Measurements from ENCODE around the gene BPI. TPM values are rescaled to one million over a fixed set of nuclear protein-coding genes. Genes with fewer than 3 reads are reported as not detected.
A peak's percentile ranks its signal among the peaks of the same experiment; 100 is the strongest.

Gene BPI
- total and polyA plus RNA-seq, 12 donors, result 0.01 to 1.6 (median 0.15) TPM; not detected in 7

DNA sequence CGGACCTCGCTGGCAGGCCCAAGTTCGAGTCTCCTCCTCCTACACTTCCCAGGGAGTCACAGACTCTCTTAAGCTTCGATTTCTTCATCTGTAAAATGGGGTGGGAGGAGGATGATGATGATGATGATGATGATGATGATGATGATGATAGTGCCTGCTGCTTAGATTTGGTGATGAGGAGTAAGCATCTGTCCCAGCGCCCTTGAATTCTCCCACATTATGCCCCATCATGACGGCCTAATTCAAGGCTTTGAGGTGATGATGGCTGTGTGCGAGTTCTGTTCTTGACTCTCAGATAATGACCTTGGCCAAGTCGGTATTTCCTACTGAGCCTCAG, 42.9 kb upstream of the BPI start:
- TF ChIP-seq, protein P1, sequence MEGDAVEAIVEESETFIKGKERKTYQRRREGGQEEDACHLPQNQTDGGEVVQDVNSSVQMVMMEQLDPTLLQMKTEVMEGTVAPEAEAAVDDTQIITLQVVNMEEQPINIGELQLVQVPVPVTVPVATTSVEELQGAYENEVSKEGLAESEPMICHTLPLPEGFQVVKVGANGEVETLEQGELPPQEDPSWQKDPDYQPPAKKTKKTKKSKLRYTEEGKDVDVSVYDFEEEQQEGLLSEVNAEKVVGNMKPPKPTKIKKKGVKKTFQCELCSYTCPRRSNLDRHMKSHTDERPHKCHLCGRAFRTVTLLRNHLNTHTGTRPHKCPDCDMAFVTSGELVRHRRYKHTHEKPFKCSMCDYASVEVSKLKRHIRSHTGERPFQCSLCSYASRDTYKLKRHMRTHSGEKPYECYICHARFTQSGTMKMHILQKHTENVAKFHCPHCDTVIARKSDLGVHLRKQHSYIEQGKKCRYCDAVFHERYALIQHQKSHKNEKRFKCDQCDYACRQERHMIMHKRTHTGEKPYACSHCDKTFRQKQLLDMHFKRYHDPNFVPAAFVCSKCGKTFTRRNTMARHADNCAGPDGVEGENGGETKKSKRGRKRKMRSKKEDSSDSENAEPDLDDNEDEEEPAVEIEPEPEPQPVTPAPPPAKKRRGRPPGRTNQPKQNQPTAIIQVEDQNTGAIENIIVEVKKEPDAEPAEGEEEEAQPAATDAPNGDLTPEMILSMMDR (IDR thresholded peaks at IDR 0.05), result no peak
- WGBS, 2 donors, result 48 to 50% methylated on average over 8 of the region's 8 CpGs
- H3K4me3 ChIP-seq, result peak overlapping the region in 9 of 10 donors; percentile 22 to 62 (median 56)
- DNase-seq, result no peak
- H3K27me3 ChIP-seq, result peaks cover 0 to 39% (median 27%) of the 10 kb centered on the region in 7 donors
- peak in 1 of 8 donors; percentile 3 for ATAC-seq
- no peaks in the 10 kb centered on the region for H3K36me3 ChIP-seq
- intact Hi-C loops (cut with DNase I), result no loop called here
- H3K27ac ChIP-seq, result peak overlapping the region in 9 of 10 donors; percentile 49 to 91 (median 83)
- H3K4me1 ChIP-seq, result peaks cover 0 to 13% (median 2%) of the 10 kb centered on the region in 9 donors
- H3K9me3 ChIP-seq, result peaks cover 0 to 4% (median 0%) of the 10 kb centered on the region in 11 donors

DNA sequence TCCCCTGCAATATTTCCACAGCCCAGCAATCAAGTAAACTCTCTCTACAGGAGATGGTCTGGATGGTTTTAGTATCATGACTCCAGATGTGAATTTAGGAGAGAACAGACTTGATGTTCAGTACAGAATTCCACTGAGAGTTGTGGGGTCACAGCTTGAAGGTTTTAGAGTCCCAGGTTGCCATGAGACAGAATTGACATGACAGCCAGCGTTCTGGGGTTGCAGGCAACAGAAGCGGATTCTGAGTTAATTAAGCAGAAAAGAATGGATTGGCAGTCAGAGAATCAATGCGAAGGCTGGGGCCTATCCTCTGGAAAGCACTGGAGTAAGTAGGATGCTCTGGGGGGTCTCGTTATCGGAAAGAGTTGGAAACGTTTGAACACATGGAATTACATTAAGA, 41.0 kb upstream of the BPI start:
- intact Hi-C loops (cut with DNase I), result no loop called here
- 82 to 83% methylated on average over 6 of the region's 6 CpGs for WGBS, 2 donors

DNA sequence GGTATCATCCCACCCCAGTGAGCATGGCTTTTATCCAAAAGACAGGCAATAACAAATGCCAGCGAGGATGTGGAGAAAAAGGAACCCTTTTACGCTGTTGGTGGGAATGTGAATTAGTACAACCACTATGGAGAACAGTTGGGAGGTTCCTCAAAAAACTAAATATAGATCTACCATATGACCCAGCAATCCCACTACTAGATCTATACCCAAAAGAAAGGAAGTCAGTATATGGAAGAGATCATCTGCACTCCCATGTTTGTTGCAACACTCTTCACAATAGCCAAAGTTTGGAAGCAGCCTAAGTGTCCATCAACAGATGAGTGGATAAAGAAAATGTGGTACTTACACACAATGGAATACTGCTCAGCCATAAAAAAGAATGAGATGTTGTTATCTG, 37.5 kb upstream of the BPI start:
- TF ChIP-seq, protein P1 (IDR thresholded peaks at IDR 0.05), result no peak
- Histone ChIP-seq H3K9me3 (peaks cover 0 to 4% (median 0%) of the 10 kb centered on the region in 11 donors), H3K4me1 (peaks cover 0 to 33% (median 23%) of the 10 kb centered on the region in 9 donors), H3K27me3 (peaks cover 0 to 14% (median 6%) of the 10 kb centered on the region in 7 donors), H3K4me3 (no peak overlapping the region), H3K36me3 (no peaks in the 10 kb centered on the region), H3K27ac (no peak overlapping the region)
- intact Hi-C loops (cut with DNase I), result no loop called here
- ATAC-seq (no peak), DNase-seq (no peak)
- 92 to 94% methylated on average over 2 of the region's 2 CpGs for WGBS, 2 donors

More for the DNA sequence above, 41.0 kb upstream of the BPI start:
- Histone ChIP-seq H3K9me3 (peaks cover 0 to 4% (median 0%) of the 10 kb centered on the region in 11 donors), H3K36me3 (no peaks in the 10 kb centered on the region), H3K27me3 (peaks cover 0 to 39% (median 27%) of the 10 kb centered on the region in 7 donors), H3K27ac (no peak overlapping the region), H3K4me3 (no peak overlapping the region), H3K4me1 (peaks cover 0 to 14% (median 8%) of the 10 kb centered on the region in 9 donors)
- TF ChIP-seq, protein P1 (IDR thresholded peaks at IDR 0.05), result no peak
- DNase-seq, result no peak
- no peak for ATAC-seq

DNA sequence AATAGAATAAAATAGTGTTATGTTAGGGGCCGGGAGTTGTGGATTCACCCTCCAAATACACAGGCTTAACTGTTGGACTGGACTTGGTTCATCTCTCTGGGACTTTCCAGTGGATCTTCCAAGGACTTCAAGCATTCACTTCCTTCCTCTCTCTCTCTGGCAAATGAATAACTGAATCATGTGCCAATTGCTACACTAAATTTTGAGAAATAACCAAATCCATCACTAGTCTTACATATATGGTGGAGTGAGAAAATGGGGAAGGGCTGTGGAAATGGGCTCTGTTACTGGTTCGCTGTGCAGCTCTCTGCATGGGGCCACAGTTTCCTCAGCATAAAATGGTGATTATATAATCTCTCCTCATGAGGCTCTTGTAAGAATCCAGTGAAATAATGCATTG, 36.7 kb upstream of the BPI start:
- DNase-seq (no peak), ATAC-seq (peak in 1 of 8 donors; percentile 25)
- Histone ChIP-seq H3K27ac (peak overlapping the region in 2 of 10 donors; percentile 20 to 36), H3K4me1 (peaks cover 0 to 42% (median 29%) of the 10 kb centered on the region in 9 donors), H3K9me3 (peaks cover 0 to 4% (median 0%) of the 10 kb centered on the region in 11 donors), H3K36me3 (no peaks in the 10 kb centered on the region), H3K27me3 (peaks cover 0 to 9% (median 0%) of the 10 kb centered on the region in 7 donors), H3K4me3 (no peak overlapping the region)
- WGBS, 2 donors, result 61 to 70% methylated on average over 2 of the region's 2 CpGs
- TF ChIP-seq, protein P1 (IDR thresholded peaks at IDR 0.05), result no peak
- intact Hi-C loops (cut with DNase I), result no loop called here
